Psoas muscle (tissue), 8 donors: Measurements from ENCODE around the gene APOBEC3A. TPM values are rescaled to one million over a fixed set of nuclear protein-coding genes. Genes with fewer than 3 reads are reported as not detected.
"Not testable (repeated sequence)": the region's sequence is repeated elsewhere in the genome, so short reads cannot be mapped to it uniquely, and the experiment has no call there.

Source experiments
- ATAC-seq, 4 donors: fragments of 200-7000 bp; cut with Tn5 transposase; one replicate each; pipeline ENCODE4 v1.9.1; 2020; ENCODE audit warnings: moderate library complexity in 3 of 4, mild to moderate bottlenecking in 2 of 4
- DNase-seq, 2 donors: peaks; one replicate each; pipeline ENCODE4 v3.0.0-alpha.2; 2020
- H3K27ac ChIP-seq: fragments of 200-600 bp; one replicate; pipeline ENCODE4 v1.8.0; 2022
- H3K27me3 ChIP-seq, 3 donors: fragments of 200-600 bp in 1 of 3; one replicate each; pipeline versions ENCODE4 v1.6.1 to v1.8.0; 2013 to 2022; ENCODE audit warnings: low read length in 2 of 3, mild to moderate bottlenecking in 2 of 3, moderate library complexity in 1 of 3; ENCODE audit not compliant: insufficient read depth in 3 of 3
- H3K36me3 ChIP-seq, 2 donors: fragments of 200-600 bp in 1 of 2; one replicate each; pipeline versions ENCODE4 v1.6.1 to v1.8.0; 2013 to 2022; ENCODE audit warnings: low read depth in 1 of 2, mild to moderate bottlenecking in 1 of 2, moderate library complexity in 1 of 2; ENCODE audit not compliant: insufficient read depth in 1 of 2
- H3K4me1 ChIP-seq: fragments of 200-600 bp; one replicate; pipeline ENCODE4 v1.8.0; 2022
- H3K4me3 ChIP-seq: fragments of 200-600 bp; one replicate; pipeline ENCODE4 v1.8.0; 2022; ENCODE audit warnings: mild to moderate bottlenecking
- H3K9me3 ChIP-seq: fragments of 200-600 bp; one replicate; pipeline ENCODE4 v1.8.0; 2022
- CTCF ChIP-seq: fragments of 200-600 bp; IDR thresholded peaks from one replicate; pipeline ENCODE4 v1.8.0; 2022; ENCODE audit warnings: antibody characterized with exemption
- WGBS, 3 donors: extraction: QIAGEN DNeasy Blood & Tissue Kit; methylation state at CpG; one replicate each; pipeline versions ENCODE4 v1.1.6 to v1.1.7; 2013; 5-methylcytosine and 5-hydroxymethylcytosine counted together
- intact Hi-C, 2 donors: fragments of 100-400 bp; cut with DNase I; formaldehyde crosslinking; loops; one replicate each; pipeline versions ENCODE4 v1.11.0 to v1.14.2; 2022
- polyA plus RNA-seq, 3 donors: library from polyadenylated mRNA; stranded (reverse); fragments of 200-250 nt; gene quantifications; one replicate each; pipeline ENCODE4 v1.2.3, GENCODE V29; 2013
- total RNA-seq, 4 donors: library from RNA; stranded (reverse); fragmentation: NEBNext Ultra II Directional in 2 of 4; extraction: Animal tissue kit (Norgen Biotek cat#: 25700) in 2 of 4; gene quantifications; one replicate each; pipeline versions ENCODE4 v1.2.1 to v1.2.4, GENCODE V29; 2021 to 2023
- donor health status: healthy with polysubstance abuse.
- donor health status: DM: no; HTN: no; CAD: no; lungs with moderate emphysema.
- donor health status: Bipolar disorder and iron deficiency.
- donor health status: healthy.
- donor health status: DM: yes; HTN: yes; CAD: no.
- donor health status: DM: no; HTN: no; CAD: no.
- donor health status: DM: no; HTN: no; CAD: no.
- donor health status: DM: yes; HTN: yes; CAD: no.

The APOBEC3A gene
- total and polyA plus RNA-seq, 7 donors, result 0.09 to 0.76 (median 0.22) TPM; not detected in 1

- H3K9me3 ChIP-seq, result no peaks in the 10 kb centered on the region
- intact Hi-C loops, result loop anchor here (5.0 to 10.0 kb wide), 2 partner anchors 42 to 129 kb away; no protein-coding TSS in a partner anchor
- H3K4me1 ChIP-seq, result no peaks in the 10 kb centered on the region
- no peak for TF ChIP-seq CTCF
- DNase-seq (no peak), ATAC-seq (no peak)
- 63 to 75% (median 66%) methylated on average over 5 of the region's 5 CpGs for WGBS, 3 donors
- H3K27me3 ChIP-seq, result peaks cover 0 to 2% (median 0%) of the 10 kb centered on the region in 3 donors
- no peaks in the 10 kb centered on the region for H3K36me3 ChIP-seq
- H3K4me3 ChIP-seq, result no peak overlapping the region
- H3K27ac ChIP-seq, result no peak overlapping the region
These were observed 2.0 kb upstream of the APOBEC3A start for GRCh38 chr22:38955250-38955905.

- Histone ChIP-seq H3K36me3 (no peaks in the 10 kb centered on the region), H3K9me3 (no peaks in the 10 kb centered on the region), H3K27me3 (peaks cover 0 to 2% (median 0%) of the 10 kb centered on the region in 3 donors), H3K4me3 (no peak overlapping the region), H3K27ac (no peak overlapping the region), H3K4me1 (no peaks in the 10 kb centered on the region)
- TF ChIP-seq CTCF, result no peak
- DNase-seq, result no peak
- 86 to 92% (median 89%) methylated on average over 3 of the region's 3 CpGs for WGBS, 3 donors
- no peak for ATAC-seq
- intact Hi-C loops, result loop anchor here (5.0 to 10.0 kb wide), 2 partner anchors 41 to 129 kb away; no protein-coding TSS in a partner anchor
These were observed 1.5 kb upstream of the APOBEC3A start for GRCh38 chr22:38955926-38956325.

GRCh38 chr22:38956551-38956950 is 858 bp upstream of the APOBEC3A start:
- Histone ChIP-seq H3K27me3 (peaks cover 0 to 2% (median 0%) of the 10 kb centered on the region in 3 donors), H3K9me3 (no peaks in the 10 kb centered on the region), H3K4me1 (no peaks in the 10 kb centered on the region), H3K27ac (no peak overlapping the region), H3K36me3 (no peaks in the 10 kb centered on the region), H3K4me3 (no peak overlapping the region)
- no peak for TF ChIP-seq CTCF
- intact Hi-C loops, result loop anchor here (5.0 to 10.0 kb wide), 2 partner anchors 41 to 128 kb away; no protein-coding TSS in a partner anchor
- ATAC-seq (no peak), DNase-seq (no peak)
- 62 to 76% (median 74%) methylated on average over 3 to 5 of the region's 5 CpGs for WGBS, 3 donors

- no peak overlapping the region for H3K27ac ChIP-seq
- no peaks in the 10 kb centered on the region for H3K9me3 ChIP-seq
- no peaks in the 10 kb centered on the region for H3K4me1 ChIP-seq
- intact Hi-C loops, result loop anchor here (5.0 to 10.0 kb wide), 2 partner anchors 39 to 127 kb away; no protein-coding TSS in a partner anchor
- no peak for TF ChIP-seq CTCF
- peaks cover 0 to 2% (median 0%) of the 10 kb centered on the region in 3 donors for H3K27me3 ChIP-seq
- WGBS, 3 donors, result 71 to 76% (median 73%) methylated on average over 6 of the region's 6 CpGs
- ATAC-seq (no peak), DNase-seq (no peak)
- no peaks in the 10 kb centered on the region for H3K36me3 ChIP-seq
- H3K4me3 ChIP-seq, result no peak overlapping the region
These were observed 620 bp downstream of the APOBEC3A start for GRCh38 chr22:38957808-38958650.

GRCh38 chr22:38958651-38958943 is 1.2 kb downstream of the APOBEC3A start:
- not testable (repeated sequence) for H3K9me3 ChIP-seq, H3K27me3 ChIP-seq, H3K36me3 ChIP-seq, DNase-seq, ATAC-seq, H3K4me3 ChIP-seq, H3K27ac ChIP-seq, H3K4me1 ChIP-seq
- intact Hi-C loops, result loop anchor here (5.0 to 10.0 kb wide), 2 partner anchors 39 to 126 kb away; no protein-coding TSS in a partner anchor
